Mammary epithelial cell (primary cell): Measurements from ENCODE around the gene ID3.

ENCODE experiments used
- EZH2 ChIP-seq: IDR thresholded peaks from 2 replicates; pipeline ENCODE4 v1.6.1; 2012; ENCODE audit warnings: low read length, inconsistent platforms, borderline replicate concordance
- TF ChIP-seq, protein P1 (sequence below), 2 donors: IDR thresholded peaks in 1 of 2; conservative IDR thresholded peaks in 1 of 2; 2 replicates each; pipeline ENCODE4 v1.5.1; 2011 to 2012; ENCODE audit warnings: inconsistent platforms in 2 of 2, low read length in 2 of 2, mild to moderate bottlenecking in 2 of 2, control low read depth in 1 of 2, low read depth in 1 of 2; ENCODE audit not compliant: insufficient read depth in 1 of 2; ENCODE audit errors: extremely low read depth in 1 of 2

DNA sequence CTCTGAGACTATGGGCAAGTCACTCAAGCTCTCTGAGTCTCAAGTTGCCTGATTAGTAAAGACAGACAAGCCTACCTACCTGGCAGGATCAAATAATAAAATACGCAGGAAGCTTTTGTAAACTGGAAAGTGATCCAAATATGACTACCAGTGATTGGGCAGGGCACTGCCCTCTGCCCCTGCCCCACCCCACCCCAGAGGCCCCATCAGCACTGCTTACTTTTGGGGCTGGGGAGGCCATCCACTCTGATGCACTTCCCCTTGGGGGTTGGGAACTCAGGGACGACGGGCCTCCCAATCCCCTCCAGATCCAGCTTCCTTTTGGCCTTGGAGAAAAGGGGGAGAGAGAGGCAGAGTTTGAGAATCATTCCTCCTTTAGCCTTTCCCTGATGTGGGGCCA lies 35.1 kb downstream of the ID3 start:
- TF ChIP-seq, protein P1, sequence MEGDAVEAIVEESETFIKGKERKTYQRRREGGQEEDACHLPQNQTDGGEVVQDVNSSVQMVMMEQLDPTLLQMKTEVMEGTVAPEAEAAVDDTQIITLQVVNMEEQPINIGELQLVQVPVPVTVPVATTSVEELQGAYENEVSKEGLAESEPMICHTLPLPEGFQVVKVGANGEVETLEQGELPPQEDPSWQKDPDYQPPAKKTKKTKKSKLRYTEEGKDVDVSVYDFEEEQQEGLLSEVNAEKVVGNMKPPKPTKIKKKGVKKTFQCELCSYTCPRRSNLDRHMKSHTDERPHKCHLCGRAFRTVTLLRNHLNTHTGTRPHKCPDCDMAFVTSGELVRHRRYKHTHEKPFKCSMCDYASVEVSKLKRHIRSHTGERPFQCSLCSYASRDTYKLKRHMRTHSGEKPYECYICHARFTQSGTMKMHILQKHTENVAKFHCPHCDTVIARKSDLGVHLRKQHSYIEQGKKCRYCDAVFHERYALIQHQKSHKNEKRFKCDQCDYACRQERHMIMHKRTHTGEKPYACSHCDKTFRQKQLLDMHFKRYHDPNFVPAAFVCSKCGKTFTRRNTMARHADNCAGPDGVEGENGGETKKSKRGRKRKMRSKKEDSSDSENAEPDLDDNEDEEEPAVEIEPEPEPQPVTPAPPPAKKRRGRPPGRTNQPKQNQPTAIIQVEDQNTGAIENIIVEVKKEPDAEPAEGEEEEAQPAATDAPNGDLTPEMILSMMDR (conservative IDR thresholded peaks at IDR 0.05 in 1 of 2, IDR thresholded peaks at IDR 0.05 in 1 of 2; ENCODE audit: extremely low read depth in 1 of 2, insufficient read depth in 1 of 2, low read depth in 1 of 2, low read length in 2 of 2), result no peak
- no peak for TF ChIP-seq EZH2
